GM21381 (cell line): Measurements from ENCODE around the gene NCR3LG1.

Experiments used
- ATAC-seq: cut with Tn5 transposase; IDR thresholded peaks from one replicate; pipeline ENCODE4 v1.9.1; 2021; ENCODE audit warnings: mild to moderate bottlenecking, moderate library complexity; ENCODE audit not compliant: unreplicated experiment

NCR3LG1 gene, protein sequence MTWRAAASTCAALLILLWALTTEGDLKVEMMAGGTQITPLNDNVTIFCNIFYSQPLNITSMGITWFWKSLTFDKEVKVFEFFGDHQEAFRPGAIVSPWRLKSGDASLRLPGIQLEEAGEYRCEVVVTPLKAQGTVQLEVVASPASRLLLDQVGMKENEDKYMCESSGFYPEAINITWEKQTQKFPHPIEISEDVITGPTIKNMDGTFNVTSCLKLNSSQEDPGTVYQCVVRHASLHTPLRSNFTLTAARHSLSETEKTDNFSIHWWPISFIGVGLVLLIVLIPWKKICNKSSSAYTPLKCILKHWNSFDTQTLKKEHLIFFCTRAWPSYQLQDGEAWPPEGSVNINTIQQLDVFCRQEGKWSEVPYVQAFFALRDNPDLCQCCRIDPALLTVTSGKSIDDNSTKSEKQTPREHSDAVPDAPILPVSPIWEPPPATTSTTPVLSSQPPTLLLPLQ

DNA sequence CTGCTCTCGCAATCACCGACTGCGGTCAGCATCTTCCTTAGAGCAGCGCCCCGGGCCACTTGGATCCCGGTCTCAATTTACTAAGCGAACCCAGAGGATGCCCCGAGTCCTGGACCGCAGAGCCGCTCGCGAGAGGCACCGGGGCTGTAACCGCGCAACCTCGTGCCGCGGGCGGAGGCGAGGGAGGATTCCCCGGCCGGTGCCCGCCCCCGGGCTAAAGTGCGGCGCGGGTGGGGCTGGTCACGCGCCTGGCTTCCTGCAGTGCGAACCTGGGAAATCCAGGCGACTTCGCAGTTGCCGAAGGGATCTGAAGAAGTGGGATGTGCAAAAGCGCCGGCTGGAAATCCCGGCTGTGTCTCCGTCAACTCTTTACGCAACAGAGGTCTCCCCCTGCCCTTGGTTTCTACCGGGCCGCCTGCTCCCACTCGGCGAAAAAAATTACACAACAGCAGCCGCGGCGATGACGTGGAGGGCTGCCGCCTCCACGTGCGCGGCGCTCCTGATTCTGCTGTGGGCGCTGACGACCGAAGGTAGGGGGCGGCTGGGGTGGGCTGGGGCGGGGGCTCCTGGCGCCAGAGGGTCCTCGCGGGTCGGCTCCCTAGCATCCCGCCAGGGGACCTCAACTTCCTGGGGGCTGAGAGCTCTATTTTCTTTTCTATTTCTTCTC is at the start of gene NCR3LG1:
TSS of gene NCR3LG1 (plus strand) at position 291 of the 667 bp plus-strand sequence. CDS start at position 461, 170 bp downstream.
- no peak for ATAC-seq

DNA sequence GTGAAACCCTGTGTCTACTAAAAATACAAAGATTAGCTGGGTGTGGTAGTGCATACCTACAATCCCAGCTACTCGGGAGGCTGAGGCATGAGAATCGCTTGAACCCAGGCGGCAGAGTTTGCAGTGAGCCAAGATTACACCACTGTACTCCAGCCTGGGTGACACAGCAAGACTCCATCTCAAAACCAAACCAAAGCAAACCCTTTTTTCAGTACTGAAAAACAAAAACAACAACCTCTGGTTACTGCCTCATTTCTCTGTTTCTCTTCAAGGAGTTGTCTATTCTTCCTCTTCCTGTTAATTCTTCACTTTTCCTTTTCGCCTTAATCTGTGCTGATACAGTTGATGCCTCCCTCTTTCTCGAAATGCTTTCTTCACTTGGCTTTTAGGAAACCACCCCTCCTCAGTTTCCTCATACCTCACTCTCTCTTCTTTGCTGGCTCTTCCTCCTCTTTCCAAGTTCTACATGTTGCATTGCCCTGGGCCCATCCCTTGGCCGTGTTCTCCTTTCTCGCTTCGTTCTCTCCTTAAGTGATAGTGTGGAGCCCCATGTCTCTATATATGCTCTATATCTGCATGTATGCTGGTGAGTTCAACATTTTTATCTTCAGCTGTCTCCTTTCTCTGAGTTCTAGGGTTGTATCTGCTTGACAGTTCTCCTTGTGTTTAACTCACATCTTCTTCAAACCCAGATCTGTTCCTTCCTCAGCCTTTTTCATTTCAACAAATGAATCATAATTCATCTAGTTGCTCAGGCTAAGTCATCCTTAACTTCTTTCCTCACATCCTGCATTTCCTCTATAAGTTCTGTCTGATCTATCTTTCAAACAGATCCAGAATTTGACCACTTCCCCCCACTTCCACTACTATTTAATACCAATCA is 38.0 kb upstream of the NCR3LG1 start:
- no peak for ATAC-seq

DNA sequence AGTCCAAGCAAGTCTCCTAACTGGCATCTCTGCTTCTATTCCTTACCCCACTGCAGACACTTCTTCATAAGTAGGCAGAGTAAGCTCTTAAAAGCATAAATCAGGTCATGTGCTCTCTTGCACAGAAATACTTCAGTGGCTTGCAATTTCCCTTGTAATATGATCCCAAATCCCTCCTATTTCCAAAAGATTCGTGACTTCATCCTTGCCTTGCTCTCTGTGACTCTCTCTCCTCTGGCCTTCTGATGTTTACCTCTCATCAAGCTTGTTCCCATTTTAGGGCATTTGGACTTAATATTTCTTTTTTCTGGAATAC is 37.4 kb upstream of the NCR3LG1 start:
- ATAC-seq, result no peak

- ATAC-seq, result no peak
Observed at GRCh38 chr11:17314904-17315426, 36.6 kb upstream of the NCR3LG1 start.

- no peak for ATAC-seq
Observed at GRCh38 chr11:17328871-17329494, 22.6 kb upstream of the NCR3LG1 start.

DNA sequence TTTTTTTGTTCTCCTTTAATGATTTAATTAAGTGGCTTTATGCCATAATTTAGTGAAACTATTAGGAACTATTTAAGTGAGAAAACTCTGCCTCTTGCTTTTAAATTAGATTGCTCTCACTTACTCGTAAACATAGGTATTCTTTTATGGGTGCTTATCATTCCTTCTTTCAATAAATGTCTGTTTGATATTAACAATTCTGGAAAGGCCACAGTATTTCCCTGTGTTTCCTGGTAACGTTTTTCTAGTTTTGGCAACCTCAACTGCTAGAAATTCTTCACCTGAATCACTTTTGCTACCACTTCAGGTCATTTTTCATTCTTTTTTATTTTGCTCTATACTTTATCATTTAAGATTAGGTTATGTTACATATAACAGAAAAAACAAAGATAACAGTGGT is 19.9 kb upstream of the NCR3LG1 start:
- no peak for ATAC-seq

DNA sequence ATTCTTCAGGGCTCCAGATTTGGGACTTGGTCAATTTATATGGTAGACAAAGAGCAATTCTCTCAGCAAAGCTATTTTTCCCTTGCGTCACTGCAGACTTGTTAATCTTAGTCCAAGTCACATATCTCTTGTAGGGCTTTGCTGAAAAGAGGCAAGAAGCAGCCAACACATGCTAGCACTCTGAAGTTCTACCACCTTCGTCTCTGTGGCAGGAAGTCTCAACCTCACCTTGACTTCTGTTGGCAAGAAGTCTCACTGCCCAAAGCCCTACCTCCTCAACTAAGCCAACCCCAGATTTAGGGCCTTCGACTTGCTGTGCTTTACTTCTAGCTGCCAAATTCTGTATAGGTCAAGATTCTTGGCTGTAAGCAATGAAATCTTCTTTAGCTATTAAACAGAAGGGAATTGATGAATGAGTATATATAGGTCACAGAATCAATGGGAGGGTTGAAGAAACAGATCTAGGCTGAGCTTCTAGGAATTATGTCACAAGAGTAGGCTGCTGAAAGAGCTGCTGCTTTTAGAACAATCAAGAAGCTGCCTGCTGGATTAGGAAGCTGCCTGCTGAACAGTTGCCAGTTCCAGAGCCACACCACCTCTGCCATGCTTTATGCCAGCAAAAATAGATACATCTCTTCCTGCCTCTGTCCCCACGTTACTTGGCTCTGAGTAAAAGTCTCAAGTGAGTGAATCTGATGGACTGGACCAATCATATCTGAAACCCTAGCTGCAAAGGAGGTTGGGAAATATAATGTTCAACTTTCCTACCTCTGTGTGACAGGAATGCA is 17.6 kb upstream of the NCR3LG1 start:
- no peak for ATAC-seq

GRCh38 chr11:17343257-17343656 is 8.3 kb upstream of the NCR3LG1 start:
- ATAC-seq, result no peak

- no peak for ATAC-seq
Observed at GRCh38 chr11:17343907-17344306, 7.7 kb upstream of the NCR3LG1 start.

- no peak for ATAC-seq
Observed at GRCh38 chr11:17347676-17348075, 3.9 kb upstream of the NCR3LG1 start.

DNA sequence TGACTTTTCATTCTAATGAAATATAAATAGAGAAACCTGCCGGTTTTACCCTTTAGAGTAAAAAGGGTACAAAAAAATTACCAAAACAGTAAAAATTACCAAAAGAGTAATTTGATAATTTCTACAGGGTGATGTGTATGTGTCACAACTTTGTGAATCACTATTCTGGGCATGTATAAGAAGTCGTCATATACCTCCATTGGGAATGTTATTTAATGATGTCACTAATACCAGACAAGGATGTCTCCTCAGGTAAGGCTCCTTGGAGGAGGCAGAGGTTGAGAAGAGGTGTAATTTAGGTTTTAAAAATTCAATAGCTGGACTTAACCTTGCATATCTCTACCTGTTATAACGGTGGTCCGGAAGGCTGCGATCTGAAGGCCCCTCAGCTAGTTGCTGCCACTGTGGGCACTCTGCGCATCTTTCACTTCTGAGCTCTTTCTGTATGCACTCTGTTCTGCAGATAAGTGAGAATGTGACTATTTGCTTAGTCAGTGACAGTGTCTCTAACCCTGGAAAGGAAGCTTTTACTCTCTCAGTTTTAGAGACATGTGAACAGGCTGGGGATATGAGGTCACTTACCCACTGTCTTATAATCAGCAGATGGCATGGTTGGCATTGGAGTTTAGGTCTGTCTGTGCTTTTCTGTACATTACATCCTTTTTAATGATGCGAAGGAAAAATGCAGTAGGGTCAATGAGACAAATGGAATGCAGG is 987 bp upstream of the NCR3LG1 start:
- no peak for ATAC-seq

DNA sequence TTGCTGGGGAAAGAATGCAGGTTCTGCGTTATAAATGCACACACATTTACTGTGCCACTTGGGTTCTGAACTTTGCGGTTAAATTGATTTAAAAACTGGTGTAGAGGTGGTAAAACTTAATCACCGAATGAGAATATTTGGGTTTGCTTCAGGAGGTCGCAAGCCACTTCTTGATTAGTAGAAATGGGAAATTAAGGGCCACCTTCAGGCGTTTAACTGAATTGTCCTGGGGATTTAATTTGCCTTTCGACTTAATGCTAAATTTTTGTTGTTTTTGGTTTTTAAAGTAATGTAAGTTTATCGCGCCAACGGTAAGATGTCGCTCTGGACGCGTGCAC is 459 bp upstream of the NCR3LG1 start:
- no peak for ATAC-seq

GRCh38 chr11:17352950-17353820 is 1.6 kb downstream of the NCR3LG1 start:
- ATAC-seq, result peak; percentile 41

DNA sequence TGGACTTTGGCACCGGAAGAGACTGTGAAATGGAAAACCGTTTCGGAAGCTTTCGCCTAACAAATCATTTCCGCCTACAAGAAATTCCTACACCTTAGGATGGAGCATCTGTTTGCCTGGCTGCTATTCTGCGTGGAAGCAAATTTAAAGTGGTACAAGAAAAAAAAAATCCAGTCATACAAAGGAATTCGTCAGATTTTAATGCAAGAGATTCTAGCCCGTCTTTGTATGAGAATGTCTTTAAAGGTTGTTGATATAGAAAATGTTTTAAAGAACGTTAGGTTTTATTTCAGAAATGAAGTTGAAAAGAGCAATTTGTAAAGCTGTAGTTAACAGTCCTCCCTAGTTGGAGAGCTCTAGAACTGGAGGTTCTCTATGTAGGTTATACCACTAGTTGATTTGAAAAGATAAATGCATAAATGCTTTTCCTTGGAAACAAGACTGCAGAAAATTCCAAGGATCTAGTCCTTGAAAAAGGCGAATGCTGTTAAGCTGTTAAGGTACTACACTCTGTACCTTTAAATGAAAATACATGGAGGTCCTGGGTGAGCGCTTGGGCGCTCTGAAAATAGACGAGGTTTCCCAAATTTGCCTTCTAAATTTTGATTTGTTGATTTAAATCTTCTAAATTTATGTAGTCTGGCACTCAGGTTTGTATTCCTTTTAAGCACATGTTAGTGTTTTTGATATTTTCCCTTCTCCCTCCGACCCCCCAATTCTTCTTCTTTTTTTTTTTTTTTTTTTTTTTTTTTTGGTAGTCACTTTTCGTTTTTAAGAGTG is 2.4 kb downstream of the NCR3LG1 start:
- no peak for ATAC-seq

DNA sequence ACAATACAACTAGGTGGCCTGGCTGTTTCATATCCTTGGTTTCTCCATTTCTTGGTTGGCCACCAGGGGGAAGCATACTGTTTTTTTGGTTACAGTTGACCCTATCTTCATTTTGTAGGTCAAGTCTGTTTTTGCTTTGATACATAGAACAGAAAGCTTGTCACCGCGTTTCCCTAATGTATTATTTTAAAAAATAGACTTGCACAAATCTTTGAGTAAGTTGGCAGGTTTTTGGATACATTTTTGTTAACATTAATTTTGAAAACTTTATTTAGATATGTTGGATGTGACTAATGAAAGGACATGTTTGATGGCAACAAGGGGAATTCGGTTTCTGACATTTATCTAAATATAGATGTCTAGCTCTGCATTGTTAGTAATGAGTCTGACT is 3.0 kb downstream of the NCR3LG1 start:
- peak; percentile 41 for ATAC-seq

DNA sequence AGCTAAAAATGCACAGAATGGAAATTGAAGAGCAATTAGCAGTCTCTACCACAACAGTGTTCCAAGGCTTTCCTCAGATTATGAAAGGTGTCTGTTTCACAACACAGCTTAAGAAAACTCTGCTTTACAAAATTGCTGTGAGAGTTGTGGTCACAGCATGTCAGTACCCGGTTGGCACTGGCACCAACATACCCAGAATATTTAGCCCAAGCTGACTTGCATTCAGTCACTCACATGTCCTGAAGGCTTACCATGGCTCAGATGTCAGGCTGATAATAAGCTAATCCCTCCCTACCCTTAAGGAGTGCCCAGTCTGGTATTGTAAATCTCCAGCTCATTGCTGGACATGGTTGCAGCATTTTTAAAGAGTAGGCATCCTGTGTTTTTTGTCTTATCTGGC is 14.9 kb downstream of the NCR3LG1 start:
- ATAC-seq, result no peak

DNA sequence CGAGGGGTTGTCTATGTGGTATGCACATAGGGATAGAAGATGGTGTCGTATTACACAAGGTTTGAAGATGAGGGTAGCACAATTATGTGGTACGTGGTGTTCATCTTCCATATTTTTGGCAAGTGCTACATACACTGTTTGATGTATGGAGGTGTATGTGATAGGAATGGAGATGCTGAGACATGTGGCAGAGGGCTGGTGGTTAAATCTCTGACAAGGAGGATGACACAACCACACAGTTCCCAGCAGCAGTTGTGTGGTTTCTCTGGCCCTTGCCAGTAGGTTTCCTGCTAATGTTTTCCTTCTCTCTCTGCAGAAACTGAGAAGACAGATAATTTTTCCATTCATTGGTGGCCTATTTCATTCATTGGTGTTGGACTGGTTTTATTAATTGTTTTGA is 17.0 kb downstream of the NCR3LG1 start:
- no peak for ATAC-seq

DNA sequence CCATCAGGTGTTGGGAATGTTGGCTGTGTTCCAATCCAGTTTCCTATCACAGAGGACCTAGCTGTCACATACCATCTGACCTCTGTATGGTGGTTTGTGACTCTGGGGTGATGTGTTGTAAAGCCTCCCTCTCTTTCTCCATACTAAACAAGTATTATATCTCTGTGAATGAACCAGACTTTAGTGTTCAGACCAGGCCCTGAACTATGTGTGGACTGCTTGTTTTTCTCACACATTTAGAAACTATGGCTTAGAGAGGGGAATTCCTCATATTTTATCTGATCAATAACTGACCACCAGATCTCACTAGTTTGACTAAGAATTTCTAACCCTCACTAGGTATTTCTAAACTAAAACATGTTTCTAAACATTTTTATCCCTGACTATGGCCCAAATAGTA is 17.5 kb downstream of the NCR3LG1 start:
- no peak for ATAC-seq
